Erythroblast (primary cell): ENCODE measurements around the gene CYP2W1.
"Not testable (repeated sequence)": the region's sequence is repeated elsewhere in the genome, so short reads cannot be mapped to it uniquely, and the experiment has no call there.

ENCODE experiments used
- DNase-seq, 2 experiments: peaks; one replicate each; lab custom pipeline; 2025; lab: John Stamatoyannopoulos, UW
- GATA1 ChIP-seq: IDR thresholded peaks from 2 replicates; pipeline ENCODE4 v1.6.1; 2011; ENCODE audit warnings: low read depth, mild to moderate bottlenecking, control low read depth, low read length, moderate library complexity
- POLR2A ChIP-seq: IDR thresholded peaks from 2 replicates; pipeline ENCODE4 v1.6.1; 2011; ENCODE audit warnings: mild to moderate bottlenecking, low read length

CYP2W1 gene

GRCh38 chr7:983004-983615 lies at the start of gene CYP2W1:
Gene CYP2W1, plus strand, starts transcription at chr7:983181. Its CDS starts 31 bp downstream, at chr7:983212.
- no peak for TF ChIP-seq GATA1
- TF ChIP-seq POLR2A = no peak
- no peak for DNase-seq

GRCh38 chr7:934469-935163 lies 48.4 kb upstream of the CYP2W1 start:
- no peak for TF ChIP-seq POLR2A
- no peak for TF ChIP-seq GATA1
- DNase-seq = no peak

- DNase-seq = no peak
- TF ChIP-seq GATA1 (no peak), POLR2A (no peak)
Measured at GRCh38 chr7:935164-935873, 47.7 kb upstream of the CYP2W1 start.

- DNase-seq = no peak
- no peak for TF ChIP-seq POLR2A
- no peak for TF ChIP-seq GATA1
Measured at GRCh38 chr7:935874-936385, 47.1 kb upstream of the CYP2W1 start.

- no peak for DNase-seq
- TF ChIP-seq POLR2A (no peak), GATA1 (no peak)
Measured at GRCh38 chr7:936386-937054, 46.5 kb upstream of the CYP2W1 start.

GRCh38 chr7:937856-938484 lies 45.0 kb upstream of the CYP2W1 start:
- TF ChIP-seq POLR2A (no peak), GATA1 (no peak)
- DNase-seq = no peak

- no peak for DNase-seq
- TF ChIP-seq POLR2A (no peak), GATA1 (no peak)
Measured at GRCh38 chr7:938546-939185, 44.3 kb upstream of the CYP2W1 start.

- DNase-seq = no peak
- TF ChIP-seq POLR2A (no peak), GATA1 (no peak)
Measured at GRCh38 chr7:939843-940242, 43.1 kb upstream of the CYP2W1 start.

GRCh38 chr7:940599-941408 lies 42.2 kb upstream of the CYP2W1 start:
- TF ChIP-seq GATA1 = no peak
- no peak for TF ChIP-seq POLR2A
- DNase-seq = no peak

- DNase-seq = not testable (repeated sequence)
Measured at GRCh38 chr7:943793-944192, 39.2 kb upstream of the CYP2W1 start.

GRCh38 chr7:944744-945143 lies 38.2 kb upstream of the CYP2W1 start:
- no peak for TF ChIP-seq GATA1
- TF ChIP-seq POLR2A = no peak
- DNase-seq = no peak

GRCh38 chr7:945147-945555 lies 37.8 kb upstream of the CYP2W1 start:
- TF ChIP-seq GATA1 (no peak), POLR2A (no peak)
- no peak for DNase-seq
